A549 (cell line): ENCODE measurements around the gene ATP2A3. TPM values are rescaled to one million over a fixed set of nuclear protein-coding genes. Genes with fewer than 3 reads are reported as not detected.

Source experiments
- ATAC-seq, 2 experiments: fragments of 200-7000 bp in 1 of 2; fragments of >200 bp in 1 of 2; cut with Nextera tagmentation in 1 of 2; cut with Tn5 transposase in 1 of 2; 3 replicates each; pipeline versions ENCODE4 v1.8.0 to v1.9.1; 2018 to 2020; ENCODE audit warnings: mild to moderate bottlenecking in 1 of 2, moderate library complexity in 1 of 2
- CTCF ChIA-PET: fragments of 300-600 bp; sonication (Branson Sonifier 250); formaldehyde crosslinking; extraction: SDS; loops from one replicate; lab custom pipeline; 2021; ENCODE audit warnings: antibody characterized with exemption, inconsistent platforms; lab: Yijun Ruan, JAX
- POLR2A ChIA-PET: fragments of 350-600 bp; formaldehyde crosslinking; extraction: SDS; loops from one replicate; lab custom pipeline; 2021; ENCODE audit warnings: antibody characterized with exemption, inconsistent platforms; lab: Yijun Ruan, JAX
- DNase-seq, 2 experiments: peaks; one replicate each; pipeline versions ENCODE4 v3.0.0 to v3.0.0-alpha.2; 2011 to 2016; ENCODE audit warnings: low read depth in 1 of 2, low spot score in 1 of 2
- FAIRE-seq: peaks from 2 replicates; lab custom pipeline; 2011; peaks lifted over from hg19 to GRCh38; lab: Jason Lieb, UNC
- H3K27ac ChIP-seq, 2 experiments: fragments of >200 bp; sonication (Bioruptor Twin); formaldehyde crosslinking; 3 replicates each; pipeline ENCODE4 v1.5.1; 2016 to 2017
- H3K4me1 ChIP-seq: fragments of >200 bp; sonication (Bioruptor Twin); formaldehyde crosslinking; 3 replicates; pipeline ENCODE4 v1.6.1; 2016
- H3K4me2 ChIP-seq: fragments of >200 bp; sonication (Bioruptor Twin); formaldehyde crosslinking; 3 replicates; pipeline ENCODE4 v1.6.1; 2016
- H3K4me3 ChIP-seq: fragments of >200 bp; sonication (Bioruptor Twin); formaldehyde crosslinking; 3 replicates; pipeline ENCODE4 v1.5.1; 2016
- H3K9me3 ChIP-seq: fragments of >200 bp; sonication (Bioruptor Twin); formaldehyde crosslinking; 3 replicates; pipeline ENCODE4 v1.6.1; 2016
- CEBPB ChIP-seq, 2 experiments: fragments of >200 bp in 1 of 2; sonication (Bioruptor Twin) in 1 of 2; formaldehyde crosslinking in 1 of 2; IDR thresholded peaks; 2 replicates each; pipeline ENCODE4 v1.6.1; 2012 to 2016
- FOSB ChIP-seq: fragments of 250-450 bp; sonication (Bioruptor Pico); IDR thresholded peaks from 2 replicates; pipeline ENCODE4 v1.5.0; 2020; ENCODE audit warnings: mild to moderate bottlenecking, moderate library complexity
- FOSL2 ChIP-seq, 2 experiments: fragments of 450-650 bp in 1 of 2; fragments of >200 bp in 1 of 2; sonication (Bioruptor Twin) in 1 of 2; formaldehyde crosslinking; IDR thresholded peaks; 2 replicates each; pipeline versions ENCODE4 v1.5.0 to v1.6.1; 2016 to 2020; ENCODE audit warnings: mild to moderate bottlenecking in 1 of 2, moderate library complexity in 1 of 2
- HDAC2 ChIP-seq: fragments of 200-600 bp; sonication (generic); IDR thresholded peaks from 2 replicates; pipeline ENCODE4 v1.6.1; 2016
- HOXA7 ChIP-seq: fragments of 250-450 bp; sonication (Bioruptor Pico); IDR thresholded peaks from 2 replicates; pipeline ENCODE4 v1.5.0; 2020; ENCODE audit warnings: mild to moderate bottlenecking, moderate library complexity
- MAFK ChIP-seq: fragments of 450-650 bp; IDR thresholded peaks from 2 replicates; pipeline ENCODE4 v1.6.1; 2014; ENCODE audit not compliant: partially characterized antibody
- NPAS2 ChIP-seq: fragments of 250-450 bp; sonication (Bioruptor Pico); IDR thresholded peaks from 2 replicates; pipeline ENCODE4 v1.8.0; 2022; ENCODE audit warnings: mild to moderate bottlenecking, moderate library complexity, borderline replicate concordance
- POLR2A ChIP-seq: IDR thresholded peaks from 2 replicates; pipeline ENCODE4 v1.6.1; 2012; ENCODE audit warnings: mild to moderate bottlenecking, low read length
- POLR2AphosphoS2 ChIP-seq: conservative IDR thresholded peaks from 2 replicates; pipeline ENCODE4 v1.6.1; 2012; ENCODE audit warnings: low read length, improper control_type of control experiment, inconsistent platforms
- RAD21 ChIP-seq, 2 experiments: fragments of >200 bp in 1 of 2; sonication (Bioruptor Twin) in 1 of 2; formaldehyde crosslinking in 1 of 2; IDR thresholded peaks in 1 of 2; conservative IDR thresholded peaks in 1 of 2; 2 replicates in 1 of 2; 3 replicates in 1 of 2; pipeline ENCODE4 v1.6.1; 2012 to 2018; ENCODE audit warnings: inconsistent platforms in 1 of 2
- TP53 ChIP-seq: fragments of 250-450 bp; sonication (Bioruptor Pico); IDR thresholded peaks from 2 replicates; pipeline ENCODE4 v1.5.0; 2021; ENCODE audit warnings: mild to moderate bottlenecking, moderate library complexity
- WGBS: methylation state at CpG from one replicate; pipeline ENCODE4 v1.1.6; 2017; ENCODE audit errors: missing lambda C conversion rate; 5-methylcytosine and 5-hydroxymethylcytosine counted together
- polyA plus RNA-seq, 4 experiments: library from polyadenylated mRNA; depleted of rRNA in 3 of 4; stranded (reverse); fragments of >200 nt; fragmentation: RNase III in 1 of 4; extraction: RNeasy Plus Mini Kit Qiagen cat#74134 plus additional on column Dnase treatment in 1 of 4; gene quantifications; 2 replicates in 3 of 4; 3 replicates in 1 of 4; pipeline ENCODE4 v1.2.3, GENCODE V29; 2011 to 2017

The ATP2A3 gene
- polyA plus RNA-seq, 2 of the 4 experiments (the other 2 are of a cell fraction), result 3.1 to 5.5 TPM

- TF ChIP-seq HOXA7 (CRISPR knock-in tag), result no peak
- TF ChIP-seq POLR2AphosphoS2, result no peak
- TF ChIP-seq HDAC2, result no peak
- TF ChIP-seq FOSB, result no peak
- TF ChIP-seq TP53 (CRISPR knock-in tag), result no peak
- TF ChIP-seq RAD21 (conservative IDR thresholded peaks at IDR 0.05 in 1 of 2, IDR thresholded peaks at IDR 0.05 in 1 of 2), result no peak
- TF ChIP-seq FOSL2 (IDR thresholded peaks at IDR 0.05), result no peak
- no peak for TF ChIP-seq FOSL2 (CRISPR knock-in tag; IDR thresholded peaks at IDR 0.05)
- no peak for TF ChIP-seq MAFK
- no peak for TF ChIP-seq NPAS2 (CRISPR knock-in tag)
- no peak for TF ChIP-seq CEBPB (IDR thresholded peaks at IDR 0.05)
- no peak for TF ChIP-seq POLR2A
- ChIA-PET POLR2A (no interaction called here), CTCF (interaction anchor here (0.7 to 11.0 kb wide), 4 partner anchors 9 to 32 kb away, joined by 3 to 101 read pairs (median 3); no protein-coding TSS in a partner anchor)
- no peaks in the 10 kb centered on the region for H3K9me3 ChIP-seq
- no peak overlapping the region for H3K4me2 ChIP-seq
- 90% methylated on average over 7 of the region's 7 CpGs for WGBS
- ATAC-seq, result no peak
- H3K27ac ChIP-seq, result no peak overlapping the region
- no peak overlapping the region for H3K4me3 ChIP-seq
- FAIRE-seq, result no peak
- no peaks in the 10 kb centered on the region for H3K4me1 ChIP-seq
- DNase-seq, result no peak
Observed at GRCh38 chr17:3875317-3875716, 88.9 kb downstream of the ATP2A3 start.

Other genes with a start within 250 kb of the ATP2A3 start
- gene HASPIN, start 240.5 kb downstream of the ATP2A3 start, polyA plus RNA-seq (2011; rRNA removed), result 8.7 and 10.0 TPM in 2 replicates
- gene HASPIN, start 240.5 kb downstream of the ATP2A3 start, polyA plus RNA-seq (2017; fragmentation: RNase III; extraction: RNeasy Plus Mini Kit Qiagen cat#74134 plus additional on column Dnase treatment), result 10.9 to 12.0 TPM (median 11.5 TPM) in 3 replicates
- 154 and 165 TPM in 2 replicates for gene ITGAE, start 163.2 kb downstream of the ATP2A3 start, polyA plus RNA-seq (2011; rRNA removed)
- gene ITGAE, start 163.2 kb downstream of the ATP2A3 start, polyA plus RNA-seq (2017; fragmentation: RNase III; extraction: RNeasy Plus Mini Kit Qiagen cat#74134 plus additional on column Dnase treatment), result 151 to 158 TPM (median 156 TPM) in 3 replicates
- 27.7 and 32.7 TPM in 2 replicates for gene NCBP3, start 118.2 kb downstream of the ATP2A3 start, polyA plus RNA-seq (2011; rRNA removed)
- 36.2 to 37.0 TPM (median 36.6 TPM) in 3 replicates for gene NCBP3, start 118.2 kb downstream of the ATP2A3 start, polyA plus RNA-seq (2017; fragmentation: RNase III; extraction: RNeasy Plus Mini Kit Qiagen cat#74134 plus additional on column Dnase treatment)
- gene CAMKK1, start 71.4 kb downstream of the ATP2A3 start, polyA plus RNA-seq (2011; rRNA removed), result 6.9 and 7.7 TPM in 2 replicates
- gene CAMKK1, start 71.4 kb downstream of the ATP2A3 start, polyA plus RNA-seq (2017; fragmentation: RNase III; extraction: RNeasy Plus Mini Kit Qiagen cat#74134 plus additional on column Dnase treatment), result 12.6 to 15.3 TPM (median 14.8 TPM) in 3 replicates
- gene P2RX1, start 48.0 kb downstream of the ATP2A3 start, polyA plus RNA-seq (2011; rRNA removed), result 0.03 and 0.05 TPM in 2 replicates
- 0.09 to 0.13 TPM in 2 of 3 replicates, not detected in the other for gene P2RX1, start 48.0 kb downstream of the ATP2A3 start, polyA plus RNA-seq (2017; fragmentation: RNase III; extraction: RNeasy Plus Mini Kit Qiagen cat#74134 plus additional on column Dnase treatment)
- gene ZZEF1, start 178.6 kb upstream of the ATP2A3 start, polyA plus RNA-seq (2011; rRNA removed), result 22.2 and 36.1 TPM in 2 replicates
- gene ZZEF1, start 178.6 kb upstream of the ATP2A3 start, polyA plus RNA-seq (2017; fragmentation: RNase III; extraction: RNeasy Plus Mini Kit Qiagen cat#74134 plus additional on column Dnase treatment), result 10.6 to 13.6 TPM (median 11.7 TPM) in 3 replicates
- 19.4 and 21.2 TPM in 2 replicates for gene CYB5D2, start 178.8 kb upstream of the ATP2A3 start, polyA plus RNA-seq (2011; rRNA removed)
- 15.7 to 22.0 TPM (median 19.4 TPM) in 3 replicates for gene CYB5D2, start 178.8 kb upstream of the ATP2A3 start, polyA plus RNA-seq (2017; fragmentation: RNase III; extraction: RNeasy Plus Mini Kit Qiagen cat#74134 plus additional on column Dnase treatment)